Dermis blood vessel endothelial cell (primary cell): ENCODE data around the gene POU2F2. TPM values are rescaled to one million over a fixed set of nuclear protein-coding genes. Genes with fewer than 3 reads are reported as not detected.

Experiments used
- DNase-seq: peaks from one replicate; pipeline ENCODE4 v3.0.0; 2010
- total RNA-seq: library from RNA; depleted of rRNA; stranded (reverse); fragments of >200 nt; gene quantifications from 2 replicates; pipeline ENCODE4 v1.2.3, GENCODE V29; 2014

Gene POU2F2
- total RNA-seq, 1 donor from 2014 or later, result 0.17 TPM

GRCh38 chr19:42079276-42079669 lies 53.0 kb downstream of the POU2F2 start:
- DNase-seq, result no peak

- no peak for DNase-seq
These were observed 53.5 kb downstream of the POU2F2 start for GRCh38 chr19:42078538-42079275.

GRCh38 chr19:42078058-42078457 lies 54.2 kb downstream of the POU2F2 start:
- no peak for DNase-seq

GRCh38 chr19:42076380-42076944 lies 55.8 kb downstream of the POU2F2 start:
- no peak for DNase-seq

- DNase-seq, result peak; percentile 100
These were observed 56.4 kb downstream of the POU2F2 start, which contains the start of gene ZNF574 for GRCh38 chr19:42075616-42076379. Gene ZNF574 (plus strand): TSS chr19:42076166. CDS start chr19:42078607, 2,441 bp downstream.

GRCh38 chr19:42075364-42075615 lies 57.0 kb downstream of the POU2F2 start:
- no peak for DNase-seq

GRCh38 chr19:42074513-42075363 lies 57.5 kb downstream of the POU2F2 start:
- DNase-seq, result peak; percentile 20

- no peak for DNase-seq
These were observed 61.0 kb downstream of the POU2F2 start for GRCh38 chr19:42071247-42071646.

GRCh38 chr19:42069619-42070351 lies 62.5 kb downstream of the POU2F2 start, which contains the start of gene GRIK5:
Gene GRIK5 (minus strand): TSS chr19:42070206. CDS start chr19:42065770, 4,436 bp downstream.
- no peak for DNase-seq

- no peak for DNase-seq
These were observed 63.3 kb downstream of the POU2F2 start for GRCh38 chr19:42068756-42069571.

GRCh38 chr19:42068361-42068755 lies 63.9 kb downstream of the POU2F2 start:
- DNase-seq, result no peak

- no peak for DNase-seq
These were observed 64.8 kb downstream of the POU2F2 start for GRCh38 chr19:42067315-42067888.

GRCh38 chr19:42066075-42066754 lies 66.0 kb downstream of the POU2F2 start:
- peak; percentile 17 for DNase-seq

GRCh38 chr19:42065511-42065910 lies 66.7 kb downstream of the POU2F2 start:
- no peak for DNase-seq

- DNase-seq, result no peak
These were observed 67.2 kb downstream of the POU2F2 start for GRCh38 chr19:42065051-42065450.

- no peak for DNase-seq
These were observed 67.8 kb downstream of the POU2F2 start for GRCh38 chr19:42064432-42064831.

GRCh38 chr19:42062381-42062780 lies 69.9 kb downstream of the POU2F2 start:
- no peak for DNase-seq

GRCh38 chr19:42060117-42060516 lies 72.1 kb downstream of the POU2F2 start:
- DNase-seq, result no peak

- no peak for DNase-seq
These were observed 73.0 kb downstream of the POU2F2 start for GRCh38 chr19:42059196-42059595.

GRCh38 chr19:42057846-42058245 lies 74.4 kb downstream of the POU2F2 start:
- no peak for DNase-seq
